HEK293T (cell line): ENCODE measurements around the gene CTNNB1.

Experiments used
- CTCF ChIA-PET: fragments of 350-600 bp; formaldehyde crosslinking; extraction: SDS; loops from one replicate; lab custom pipeline; 2021; ENCODE audit warnings: antibody characterized with exemption, inconsistent platforms; lab: Yijun Ruan, JAX
- POLR2A ChIA-PET: fragments of 350-600 bp; formaldehyde crosslinking; extraction: SDS; loops from one replicate; lab custom pipeline; 2020; ENCODE audit warnings: antibody characterized with exemption, inconsistent platforms; lab: Yijun Ruan, JAX
- DNase-seq: peaks from one replicate; pipeline ENCODE4 v3.0.0; 2012; ENCODE audit warnings: mixed read lengths; ENCODE audit errors: extremely low spot score
- ARNT ChIP-seq: fragments of 450-650 bp; IDR thresholded peaks from 2 replicates; pipeline ENCODE4 v1.6.1; 2017; ENCODE audit warnings: mild to moderate bottlenecking
- BHLHE40 ChIP-seq: fragments of 450-650 bp; IDR thresholded peaks from 2 replicates; pipeline ENCODE4 v1.6.1; 2016; ENCODE audit warnings: mild to moderate bottlenecking, moderate library complexity, borderline replicate concordance
- CTBP1 ChIP-seq: fragments of 450-650 bp; IDR thresholded peaks from 2 replicates; pipeline ENCODE4 v1.6.1; 2016; ENCODE audit warnings: borderline replicate concordance
- ELF4 ChIP-seq: fragments of 450-650 bp; IDR thresholded peaks from 2 replicates; pipeline ENCODE4 v1.6.1; 2017; ENCODE audit warnings: antibody characterized with exemption
- FOXA1 ChIP-seq: fragments of 450-650 bp; IDR thresholded peaks from 2 replicates; pipeline ENCODE4 v1.6.1; 2016; ENCODE audit warnings: mild to moderate bottlenecking
- FOXK2 ChIP-seq: fragments of 450-650 bp; IDR thresholded peaks from 2 replicates; pipeline ENCODE4 v1.6.1; 2016; ENCODE audit warnings: mild to moderate bottlenecking
- FOXM1 ChIP-seq: fragments of 450-650 bp; IDR thresholded peaks from 2 replicates; pipeline ENCODE4 v1.6.1; 2017; ENCODE audit warnings: mild to moderate bottlenecking, borderline replicate concordance
- HDGF ChIP-seq: fragments of 450-650 bp; IDR thresholded peaks from 2 replicates; pipeline ENCODE4 v1.6.1; 2017; ENCODE audit warnings: antibody characterized with exemption, borderline replicate concordance
- L3MBTL2 ChIP-seq: fragments of 450-650 bp; conservative IDR thresholded peaks from 2 replicates; pipeline ENCODE4 v1.6.1; 2016; ENCODE audit warnings: mild to moderate bottlenecking
- LEF1 ChIP-seq: fragments of 450-650 bp; IDR thresholded peaks from 2 replicates; pipeline ENCODE4 v1.6.1; 2017; ENCODE audit warnings: mild to moderate bottlenecking, borderline replicate concordance
- NFRKB ChIP-seq: fragments of 450-650 bp; IDR thresholded peaks from 2 replicates; pipeline ENCODE4 v1.6.1; 2016; ENCODE audit warnings: mild to moderate bottlenecking, moderate library complexity
- SP1 ChIP-seq: fragments of 450-650 bp; IDR thresholded peaks from 2 replicates; pipeline ENCODE4 v1.6.1; 2017
- SUZ12 ChIP-seq: fragments of 450-650 bp; IDR thresholded peaks from 2 replicates; pipeline ENCODE4 v1.6.1; 2016; ENCODE audit warnings: mild to moderate bottlenecking
- TARDBP ChIP-seq: fragments of 450-650 bp; IDR thresholded peaks from 2 replicates; pipeline ENCODE4 v1.6.1; 2016
- ZNF384 ChIP-seq: fragments of 450-650 bp; IDR thresholded peaks from 2 replicates; pipeline ENCODE4 v1.6.1; 2016
- TF ChIP-seq, protein P1 (sequence below): fragments of 450-650 bp; IDR thresholded peaks from 2 replicates; pipeline ENCODE4 v1.6.1; 2016

Gene CTNNB1

DNA sequence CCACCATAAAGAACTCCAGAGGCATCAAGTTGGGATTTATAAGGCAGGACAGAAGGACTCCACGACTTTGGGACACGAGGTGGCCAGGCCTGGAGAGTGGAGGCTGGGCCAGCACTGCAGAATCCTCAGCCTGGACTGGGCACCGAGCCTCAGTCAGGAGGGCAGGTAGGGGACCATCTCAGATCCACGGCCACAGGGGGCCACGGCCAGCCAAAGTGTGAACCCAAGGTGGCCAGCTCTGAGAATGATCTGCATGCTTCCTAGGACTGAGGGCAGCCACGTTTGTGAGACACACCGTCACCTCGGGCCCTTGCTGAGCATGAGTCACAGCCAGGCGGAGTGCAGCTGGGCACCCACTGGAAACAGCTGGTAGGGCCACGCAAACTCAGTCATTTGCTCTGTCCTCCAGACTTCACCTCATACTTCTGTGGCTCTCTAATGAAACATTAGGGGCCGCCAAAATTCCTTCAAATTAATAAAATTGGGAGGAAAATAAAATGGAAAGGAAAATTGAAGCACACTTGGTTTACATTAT lies 65.8 kb downstream of the CTNNB1 start:
- no peak for DNase-seq
- ChIA-PET CTCF (no interaction called here), POLR2A (no interaction called here)
- TF ChIP-seq FOXM1, result no peak
- no peak for TF ChIP-seq CTBP1
- TF ChIP-seq HDGF, result no peak
- no peak for TF ChIP-seq L3MBTL2
- no peak for TF ChIP-seq ARNT
- no peak for TF ChIP-seq FOXA1
- TF ChIP-seq, protein P1, sequence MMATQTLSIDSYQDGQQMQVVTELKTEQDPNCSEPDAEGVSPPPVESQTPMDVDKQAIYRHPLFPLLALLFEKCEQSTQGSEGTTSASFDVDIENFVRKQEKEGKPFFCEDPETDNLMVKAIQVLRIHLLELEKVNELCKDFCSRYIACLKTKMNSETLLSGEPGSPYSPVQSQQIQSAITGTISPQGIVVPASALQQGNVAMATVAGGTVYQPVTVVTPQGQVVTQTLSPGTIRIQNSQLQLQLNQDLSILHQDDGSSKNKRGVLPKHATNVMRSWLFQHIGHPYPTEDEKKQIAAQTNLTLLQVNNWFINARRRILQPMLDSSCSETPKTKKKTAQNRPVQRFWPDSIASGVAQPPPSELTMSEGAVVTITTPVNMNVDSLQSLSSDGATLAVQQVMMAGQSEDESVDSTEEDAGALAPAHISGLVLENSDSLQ, result no peak
- TF ChIP-seq ZNF384, result no peak
- TF ChIP-seq LEF1, result no peak
- no peak for TF ChIP-seq ELF4
- TF ChIP-seq NFRKB, result no peak
- no peak for TF ChIP-seq TARDBP
- TF ChIP-seq SP1, result no peak
- TF ChIP-seq SUZ12, result no peak
- TF ChIP-seq BHLHE40, result no peak
- no peak for TF ChIP-seq FOXK2

DNA sequence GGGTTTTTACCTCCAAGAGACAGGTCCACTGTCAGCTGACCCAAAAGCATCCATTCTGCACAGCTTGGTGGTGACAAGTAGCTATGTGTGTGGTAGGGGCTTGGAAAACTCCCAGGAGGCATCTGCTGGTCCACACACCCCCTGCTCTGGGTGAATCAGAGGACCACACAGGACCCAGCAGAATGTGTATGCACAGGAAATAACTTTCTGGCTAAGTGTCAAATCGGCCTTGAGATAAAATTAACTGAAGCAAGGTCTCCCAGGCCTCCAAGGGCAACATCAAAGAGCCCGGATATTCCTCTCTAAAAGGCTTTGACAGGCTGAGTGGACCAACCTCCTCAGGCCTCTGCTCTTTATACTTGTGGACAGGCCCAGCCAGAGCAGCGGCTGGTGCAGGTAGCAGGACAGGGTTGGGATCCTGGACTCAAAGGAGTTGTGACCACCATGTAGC lies 66.5 kb downstream of the CTNNB1 start:
- POLR2A ChIA-PET, result no interaction called here
- TF ChIP-seq FOXM1 (no peak), ZNF384 (no peak), HDGF (no peak), FOXK2 (no peak), TARDBP (no peak), ARNT (no peak), L3MBTL2 (no peak), NFRKB (no peak), LEF1 (no peak), SUZ12 (no peak)
- TF ChIP-seq, protein P1, result no peak
- CTCF ChIA-PET, result no interaction called here

GRCh38 chr3:41267975-41268640 lies 68.8 kb downstream of the CTNNB1 start:
- POLR2A ChIA-PET, result no interaction called here
- CTCF ChIA-PET, result no interaction called here
- no peak for DNase-seq
- TF ChIP-seq NFRKB (no peak), SUZ12 (no peak)

More for the DNA sequence above, 66.5 kb downstream of the CTNNB1 start:
- no peak for DNase-seq

DNA sequence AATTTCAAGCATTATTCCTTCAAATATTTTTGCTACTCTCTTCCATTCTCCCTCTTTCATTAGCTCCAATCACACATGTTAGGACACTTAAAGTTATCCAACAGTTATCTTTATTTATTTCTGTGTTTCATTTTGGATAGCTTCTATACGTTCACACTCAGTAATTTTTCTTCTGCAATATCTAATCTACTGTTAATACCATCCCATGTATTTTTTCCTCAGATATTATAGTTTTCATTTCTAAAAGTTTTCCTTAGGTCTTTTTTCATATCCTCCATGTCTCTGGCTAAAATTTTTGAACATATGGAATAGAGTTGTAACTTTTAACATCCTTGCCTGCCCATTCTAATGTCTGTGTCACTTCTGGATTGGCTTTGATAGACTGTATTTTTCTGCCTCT lies 73.4 kb downstream of the CTNNB1 start:
- no peak for DNase-seq
- CTCF ChIA-PET, result no interaction called here
- TF ChIP-seq FOXK2 (no peak), ARNT (no peak), HDGF (no peak), ZNF384 (no peak)
- TF ChIP-seq, protein P1, result no peak
- POLR2A ChIA-PET, result no interaction called here

- TF ChIP-seq LEF1 (no peak), BHLHE40 (no peak), FOXM1 (no peak)
- TF ChIP-seq, protein P1, result no peak
- DNase-seq, result no peak
- ChIA-PET POLR2A (no interaction called here), CTCF (no interaction called here)
Measured at GRCh38 chr3:41274944-41275668, 75.8 kb downstream of the CTNNB1 start.

- CTCF ChIA-PET, result no interaction called here
- POLR2A ChIA-PET, result no interaction called here
- TF ChIP-seq HDGF (no peak), ELF4 (no peak), CTBP1 (no peak), TARDBP (no peak)
- DNase-seq, result no peak
Measured at GRCh38 chr3:41276191-41276590, 76.9 kb downstream of the CTNNB1 start.
